K562 (cell line): ENCODE results near the gene SRCAP. TPM values are rescaled to one million over a fixed set of nuclear protein-coding genes. Genes with fewer than 3 reads are reported as not detected.

Experiments used
- BRD4 ChIP-seq: fragments of 200-600 bp; sonication (generic); IDR thresholded peaks from 2 replicates; pipeline ENCODE4 v1.6.1; 2017; ENCODE audit warnings: inconsistent platforms
- CAMTA2 ChIP-seq: fragments of 250-450 bp; sonication (Bioruptor Pico); conservative IDR thresholded peaks from 2 replicates; pipeline ENCODE4 v1.5.1; 2022
- DIDO1 ChIP-seq: fragments of 450-650 bp; IDR thresholded peaks from 2 replicates; pipeline ENCODE4 v1.6.1; 2016; ENCODE audit warnings: low read depth, missing biosample characterization, missing genetic modification characterization
- GABPB1 ChIP-seq: sonication (generic); formaldehyde crosslinking; IDR thresholded peaks from 2 replicates; pipeline ENCODE4 v1.8.0; 2022; ENCODE audit warnings: mild to moderate bottlenecking, missing genetic modification reagents
- HNRNPUL1 ChIP-seq: fragments of 200-400 bp; formaldehyde crosslinking; IDR thresholded peaks from 2 replicates; pipeline ENCODE4 v1.6.1; 2017; ENCODE audit warnings: low read length
- JUN ChIP-seq, 2 experiments: sonication (generic) in 1 of 2; formaldehyde crosslinking in 1 of 2; IDR thresholded peaks; 2 replicates each; pipeline versions ENCODE4 v1.6.1 to v1.8.0; 2012 to 2022; ENCODE audit warnings: borderline replicate concordance in 2 of 2, mild to moderate bottlenecking in 2 of 2, improper control_type of control experiment in 1 of 2, low read depth in 1 of 2, low read length in 1 of 2, missing genetic modification reagents in 1 of 2
- JUND ChIP-seq, 2 experiments: IDR thresholded peaks; 2 replicates in 1 of 2; 3 replicates in 1 of 2; pipeline ENCODE4 v1.6.1; 2011; ENCODE audit warnings: borderline replicate concordance in 2 of 2, low read depth in 2 of 2, low read length in 2 of 2, improper control_type of control experiment in 1 of 2, missing biosample characterization in 1 of 2, missing genetic modification characterization in 1 of 2, missing genetic modification reagents in 1 of 2
- KLF1 ChIP-seq: fragments of 450-650 bp; IDR thresholded peaks from 2 replicates; pipeline ENCODE4 v1.6.1; 2016; ENCODE audit warnings: missing genetic modification characterization, missing compliant biosample characterization
- MBD2 ChIP-seq: sonication (generic); IDR thresholded peaks from 2 replicates; pipeline ENCODE4 v1.6.1; 2016; ENCODE audit warnings: low read depth, borderline replicate concordance
- NR4A1 ChIP-seq, 2 experiments: fragments of 250-450 bp in 1 of 2; fragments of 450-650 bp in 1 of 2; sonication (Bioruptor Pico) in 1 of 2; IDR thresholded peaks; 2 replicates each; pipeline versions ENCODE4 v1.4.0 to v1.6.1; 2016 to 2020; ENCODE audit warnings: mild to moderate bottlenecking in 2 of 2, missing compliant biosample characterization in 1 of 2, missing genetic modification characterization in 1 of 2, moderate library complexity in 1 of 2
- POLR3A ChIP-seq: IDR thresholded peaks from 2 replicates; pipeline ENCODE4 v1.6.1; 2011; ENCODE audit warnings: borderline replicate concordance, mild to moderate bottlenecking, moderate library complexity; ENCODE audit not compliant: insufficient read length, insufficient read depth; ENCODE audit errors: extremely low read depth
- RFX1 ChIP-seq: fragments of 450-650 bp; IDR thresholded peaks from 2 replicates; pipeline ENCODE4 v1.6.1; 2016; ENCODE audit warnings: mild to moderate bottlenecking, moderate library complexity
- SIRT6 ChIP-seq: IDR thresholded peaks from one replicate; pipeline ENCODE4 v1.6.1; 2012; ENCODE audit warnings: low read depth, mild to moderate bottlenecking, control low read depth, inconsistent platforms, low read length, moderate library complexity
- SNIP1 ChIP-seq: fragments of 450-650 bp; IDR thresholded peaks from 2 replicates; pipeline ENCODE4 v1.7.1; 2017; ENCODE audit warnings: low read depth, mild to moderate bottlenecking
- TAF1 ChIP-seq: IDR thresholded peaks from 2 replicates; pipeline ENCODE4 v1.6.1; 2011; ENCODE audit warnings: mild to moderate bottlenecking, low read length, moderate library complexity; ENCODE audit not compliant: insufficient read depth, control insufficient read depth, severe bottlenecking; ENCODE audit errors: extremely low read depth
- TCF7 ChIP-seq: sonication (generic); IDR thresholded peaks from 2 replicates; pipeline ENCODE4 v1.6.1; 2016; ENCODE audit warnings: antibody characterized with exemption, borderline replicate concordance
- ZBTB8A ChIP-seq: fragments of 450-650 bp; IDR thresholded peaks from 2 replicates; pipeline ENCODE4 v1.6.1; 2018; ENCODE audit warnings: mild to moderate bottlenecking, moderate library complexity; ENCODE audit not compliant: partially characterized antibody
- ZNF785 ChIP-seq: fragments of 250-450 bp; sonication (Bioruptor Pico); IDR thresholded peaks from 2 replicates; pipeline ENCODE4 v1.4.0; 2020; ENCODE audit warnings: mild to moderate bottlenecking
- polyA plus RNA-seq, 8 experiments: library from polyadenylated mRNA; depleted of rRNA in 4 of 8; stranded (reverse) in 5 of 8; unstranded in 3 of 8; fragments of >200 nt; fragmentation: Nextera tagmentation in 2 of 8; fragmentation: Illumina TruSeq in 1 of 8; extraction: Ambion mirVana in 2 of 8; extraction: Trizol in 1 of 8; gene quantifications; 2 replicates each; pipeline versions ENCODE4 v1.2.1 to v1.2.3, GENCODE V29; 2011 to 2014; ENCODE audit warnings: inconsistent platforms in 1 of 8, missing spikeins in 1 of 8
- total RNA-seq, 7 experiments: library from RNA; depleted of rRNA in 6 of 7; stranded (reverse); fragments of >200 nt in 6 of 7; fragmentation: Illumina TruSeq in 2 of 7; extraction: Trizol in 2 of 7; gene quantifications; 2 replicates each; pipeline versions ENCODE4 v1.2.1 to v1.2.3, GENCODE V29; 2011 to 2021; ENCODE audit warnings: low replicate concordance in 1 of 7
- TF ChIP-seq, protein P1 (sequence below): sonication (generic); formaldehyde crosslinking; IDR thresholded peaks from 2 replicates; pipeline ENCODE4 v1.8.0; 2022; ENCODE audit warnings: mild to moderate bottlenecking, missing genetic modification reagents

The SRCAP gene
- total and polyA plus RNA-seq, 9 of the 15 experiments (the other 6 are each of a cell fraction or from before 2014, with no cell fraction given) = 0.21 to 62.6 (median 5.8) TPM

DNA sequence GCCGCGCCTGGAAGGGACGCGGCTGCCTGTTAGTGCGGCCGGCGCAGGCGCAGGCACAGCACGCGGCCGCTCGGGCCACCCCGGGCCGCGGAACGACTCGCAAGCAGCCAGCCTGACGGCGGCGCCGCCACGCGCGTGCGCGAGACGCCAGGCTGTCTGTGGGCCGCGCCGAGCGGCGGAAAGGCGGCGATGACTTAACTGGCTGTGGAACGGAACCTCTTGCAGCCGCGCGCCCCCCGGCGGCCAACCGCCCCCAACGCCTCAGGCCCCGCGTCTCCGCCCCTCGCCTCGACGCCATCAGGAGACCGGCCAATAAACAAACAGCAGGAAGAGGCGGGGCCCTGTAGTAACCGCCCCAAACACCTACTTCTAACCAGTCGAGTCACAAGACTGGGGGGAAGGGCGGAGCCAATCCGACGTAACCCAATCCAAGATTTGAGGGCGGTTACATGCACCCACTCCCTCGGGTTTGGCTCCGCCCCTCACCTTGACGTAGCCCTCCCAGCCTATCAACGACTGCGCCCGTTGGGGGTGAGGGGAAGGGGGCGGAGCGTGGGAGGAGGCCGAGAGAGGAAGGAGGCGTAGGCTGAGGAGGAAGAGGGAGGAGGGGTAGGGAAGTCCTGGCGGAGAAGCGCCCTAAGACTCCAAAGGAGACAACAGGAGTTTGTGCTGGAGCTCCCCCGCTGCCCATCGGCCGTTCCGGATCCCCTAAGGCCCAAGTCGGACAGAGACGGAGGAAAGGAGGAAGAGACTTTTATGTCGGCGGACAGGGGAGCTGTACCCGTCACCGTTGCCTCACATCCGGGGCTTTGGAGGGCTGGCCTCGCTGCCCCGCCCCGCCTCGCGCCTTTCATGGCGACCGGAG lies 40.9 kb upstream of the SRCAP start, which contains the start of gene FBRS (continued):
- TF ChIP-seq JUND (IDR thresholded peaks at IDR 0.05; ENCODE audit: borderline replicate concordance, low read depth, low read length) (peak; percentile 65), JUND (tag; IDR thresholded peaks at IDR 0.05; ENCODE audit: borderline replicate concordance, low read depth, low read length) (peak; percentile 48; the same call in 1 of the 3 replicates), TCF7 (0 out of 2 replicates have a peak, but pooled peaks have one; percentile 79), RFX1 (no peak), SNIP1 (no peak), SIRT6 (no peak), ZNF785 (CRISPR knock-in tag) (no peak), HNRNPUL1 (no peak), ZBTB8A (no peak), POLR3A (no peak), NR4A1 (CRISPR knock-in tag; IDR thresholded peaks at IDR 0.05) (no peak), NR4A1 (tag; IDR thresholded peaks at IDR 0.05) (no peak), BRD4 (no peak), TAF1 (peak; percentile 56), DIDO1 (no peak), JUN (IDR thresholded peaks at IDR 0.05; ENCODE audit: borderline replicate concordance, low read depth, low read length) (peak; percentile 48; the same call in 1 of the 2 replicates), JUN (CRISPR knock-in tag; IDR thresholded peaks at IDR 0.05; ENCODE audit: borderline replicate concordance) (peak; percentile 89; the same call in 1 of the 2 replicates), CAMTA2 (CRISPR knock-in tag) (no peak), GABPB1 (CRISPR knock-in tag) (peak; percentile 84), MBD2 (peak; percentile 86), KLF1 (tag) (peak; percentile 43)
- TF ChIP-seq, protein P1, sequence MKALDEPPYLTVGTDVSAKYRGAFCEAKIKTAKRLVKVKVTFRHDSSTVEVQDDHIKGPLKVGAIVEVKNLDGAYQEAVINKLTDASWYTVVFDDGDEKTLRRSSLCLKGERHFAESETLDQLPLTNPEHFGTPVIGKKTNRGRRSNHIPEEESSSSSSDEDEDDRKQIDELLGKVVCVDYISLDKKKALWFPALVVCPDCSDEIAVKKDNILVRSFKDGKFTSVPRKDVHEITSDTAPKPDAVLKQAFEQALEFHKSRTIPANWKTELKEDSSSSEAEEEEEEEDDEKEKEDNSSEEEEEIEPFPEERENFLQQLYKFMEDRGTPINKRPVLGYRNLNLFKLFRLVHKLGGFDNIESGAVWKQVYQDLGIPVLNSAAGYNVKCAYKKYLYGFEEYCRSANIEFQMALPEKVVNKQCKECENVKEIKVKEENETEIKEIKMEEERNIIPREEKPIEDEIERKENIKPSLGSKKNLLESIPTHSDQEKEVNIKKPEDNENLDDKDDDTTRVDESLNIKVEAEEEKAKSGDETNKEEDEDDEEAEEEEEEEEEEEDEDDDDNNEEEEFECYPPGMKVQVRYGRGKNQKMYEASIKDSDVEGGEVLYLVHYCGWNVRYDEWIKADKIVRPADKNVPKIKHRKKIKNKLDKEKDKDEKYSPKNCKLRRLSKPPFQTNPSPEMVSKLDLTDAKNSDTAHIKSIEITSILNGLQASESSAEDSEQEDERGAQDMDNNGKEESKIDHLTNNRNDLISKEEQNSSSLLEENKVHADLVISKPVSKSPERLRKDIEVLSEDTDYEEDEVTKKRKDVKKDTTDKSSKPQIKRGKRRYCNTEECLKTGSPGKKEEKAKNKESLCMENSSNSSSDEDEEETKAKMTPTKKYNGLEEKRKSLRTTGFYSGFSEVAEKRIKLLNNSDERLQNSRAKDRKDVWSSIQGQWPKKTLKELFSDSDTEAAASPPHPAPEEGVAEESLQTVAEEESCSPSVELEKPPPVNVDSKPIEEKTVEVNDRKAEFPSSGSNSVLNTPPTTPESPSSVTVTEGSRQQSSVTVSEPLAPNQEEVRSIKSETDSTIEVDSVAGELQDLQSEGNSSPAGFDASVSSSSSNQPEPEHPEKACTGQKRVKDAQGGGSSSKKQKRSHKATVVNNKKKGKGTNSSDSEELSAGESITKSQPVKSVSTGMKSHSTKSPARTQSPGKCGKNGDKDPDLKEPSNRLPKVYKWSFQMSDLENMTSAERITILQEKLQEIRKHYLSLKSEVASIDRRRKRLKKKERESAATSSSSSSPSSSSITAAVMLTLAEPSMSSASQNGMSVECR (CRISPR knock-in tag) = peak; percentile 76
